Caco-2 (cell line): Measurements from ENCODE around the gene KCNC1. TPM values are rescaled to one million over a fixed set of nuclear protein-coding genes. Genes with fewer than 3 reads are reported as not detected.

Experiments
- BruUV-seq: library from RNA; stranded (reverse); fragments of 400-500 nt; replicated peaks from 2 replicates; lab custom pipeline; 2021; lab: Mats Ljungman, UMichigan
- CTCF ChIA-PET: fragments of 300-600 bp; sonication (Branson Sonifier 250); formaldehyde crosslinking; loops from one replicate; lab custom pipeline; 2022; ENCODE audit warnings: antibody characterized with exemption; lab: Charles Lee
- POLR2A ChIA-PET: fragments of 300-600 bp; sonication (Branson Sonifier 250); formaldehyde crosslinking; loops from one replicate; lab custom pipeline; 2022; ENCODE audit warnings: antibody characterized with exemption; lab: Charles Lee
- DNase-seq, 2 experiments: peaks; one replicate each; pipeline versions ENCODE4 v3.0.0 to v3.0.0-alpha.2; 2020 to 2022
- H3K27me3 ChIP-seq: replicated peaks from 2 replicates; pipeline ENCODE4 v1.6.0; 2011; ENCODE audit warnings: low read length; ENCODE audit not compliant: control insufficient read depth, insufficient read depth
- H3K36me3 ChIP-seq: 2 replicates; pipeline ENCODE4 v1.5.1; 2011; ENCODE audit warnings: low read length; ENCODE audit not compliant: control insufficient read depth, insufficient read depth
- H3K4me1 ChIP-seq: fragments of 250-450 bp; sonication (Bioruptor Pico); 2 replicates; pipeline ENCODE4 v1.5.1; 2020; ENCODE audit warnings: mild to moderate bottlenecking
- H3K4me3 ChIP-seq: 2 replicates; pipeline ENCODE4 v1.5.1; 2011; ENCODE audit warnings: low read depth, mild to moderate bottlenecking, control low read depth, low read length
- H3K9me3 ChIP-seq: fragments of 250-450 bp; sonication (Bioruptor Pico); 2 replicates; pipeline ENCODE4 v1.5.1; 2020; ENCODE audit warnings: mild to moderate bottlenecking, moderate library complexity
- H3K27ac Mint-ChIP-seq: one replicate; pipeline ENCODE4 v1.8.0; 2022; ENCODE audit warnings: mixed read lengths; ENCODE audit not compliant: unreplicated experiment
- H3K27me3 Mint-ChIP-seq: one replicate; pipeline ENCODE4 v1.8.0; 2022; ENCODE audit warnings: mixed read lengths; ENCODE audit not compliant: insufficient read depth, unreplicated experiment
- H3K36me3 Mint-ChIP-seq: one replicate; pipeline ENCODE4 v1.8.0; 2022; ENCODE audit warnings: mild to moderate bottlenecking, mixed read lengths; ENCODE audit not compliant: insufficient read depth, unreplicated experiment
- H3K4me1 Mint-ChIP-seq: one replicate; pipeline ENCODE4 v1.8.0; 2022; ENCODE audit warnings: low read depth, mixed read lengths; ENCODE audit not compliant: unreplicated experiment
- H3K4me3 Mint-ChIP-seq: one replicate; pipeline ENCODE4 v1.8.0; 2022; ENCODE audit warnings: mild to moderate bottlenecking, moderate library complexity, mixed read lengths; ENCODE audit not compliant: unreplicated experiment
- H3K9me3 Mint-ChIP-seq: one replicate; pipeline ENCODE4 v1.8.0; 2022; ENCODE audit warnings: mixed read lengths; ENCODE audit not compliant: unreplicated experiment
- CTCF ChIP-seq, 2 experiments: fragments of 200-600 bp in 1 of 2; IDR thresholded peaks; 1 replicate in 1 of 2; 2 replicates in 1 of 2; pipeline versions ENCODE4 v1.5.1 to v1.8.0; 2011 to 2022; ENCODE audit warnings: antibody characterized with exemption in 1 of 2, control low read depth in 1 of 2, inconsistent platforms in 1 of 2, low read depth in 1 of 2, low read length in 1 of 2, mild to moderate bottlenecking in 1 of 2, moderate library complexity in 1 of 2; ENCODE audit not compliant: insufficient read depth in 1 of 2, severe bottlenecking in 1 of 2, unreplicated experiment in 1 of 2
- intact Hi-C: fragments of 100-400 bp; cut with micrococcal nuclease; formaldehyde crosslinking; loops from one replicate; pipeline ENCODE4 v1.10.0; 2022; ENCODE audit not compliant: unreplicated experiment
- total RNA-seq: library from RNA; stranded (reverse); gene quantifications from 2 replicates; pipeline ENCODE4 v1.2.3, GENCODE V29; 2022

KCNC1 gene
- total RNA-seq, 1 experiment from 2014 or later, result 0.07 TPM

- H3K27ac Mint-ChIP-seq, result no peak overlapping the region
- POLR2A ChIA-PET, result no interaction called here
Measured at GRCh38 chr11:17691550-17691949, 43.0 kb upstream of the KCNC1 start.

GRCh38 chr11:17691976-17692375, 42.6 kb upstream of the KCNC1 start:
- Mint-ChIP-seq H3K4me3 (no peak overlapping the region), H3K4me1 (no peaks in the 10 kb centered on the region), H3K9me3 (no peaks in the 10 kb centered on the region), H3K27me3 (peaks cover 19% of the 10 kb centered on the region), H3K36me3 (no peaks in the 10 kb centered on the region), H3K27ac (no peak overlapping the region)
- POLR2A ChIA-PET, result no interaction called here
- CTCF ChIA-PET, result no interaction called here
- Histone ChIP-seq H3K4me3 (no peak overlapping the region), H3K9me3 (no peaks in the 10 kb centered on the region), H3K27me3 (peaks cover 1% of the 10 kb centered on the region; the same call in 1 of the 2 replicates), H3K4me1 (no peaks in the 10 kb centered on the region), H3K36me3 (no peaks in the 10 kb centered on the region)
- intact Hi-C loops, result no loop called here
- no peak for DNase-seq
- BruUV-seq, result no TSS peak
- TF ChIP-seq CTCF (IDR thresholded peaks at IDR 0.05; ENCODE audit: insufficient read depth in 1 of 2, low read depth in 1 of 2, low read length in 1 of 2, severe bottlenecking in 1 of 2, unreplicated experiment in 1 of 2), result no peak

More at GRCh38 chr11:17691550-17691949, 43.0 kb upstream of the KCNC1 start:
- Histone ChIP-seq H3K36me3 (no peaks in the 10 kb centered on the region), H3K4me3 (no peak overlapping the region), H3K4me1 (no peaks in the 10 kb centered on the region), H3K27me3 (peaks cover 1% of the 10 kb centered on the region; the same call in 1 of the 2 replicates), H3K9me3 (no peaks in the 10 kb centered on the region)
- Mint-ChIP-seq H3K27me3 (peaks cover 22% of the 10 kb centered on the region), H3K4me1 (no peaks in the 10 kb centered on the region), H3K4me3 (no peak overlapping the region), H3K9me3 (no peaks in the 10 kb centered on the region), H3K36me3 (no peaks in the 10 kb centered on the region)
- intact Hi-C loops, result no loop called here
- no TSS peak for BruUV-seq
- CTCF ChIA-PET, result no interaction called here
- DNase-seq, result no peak
- TF ChIP-seq CTCF (IDR thresholded peaks at IDR 0.05; ENCODE audit: insufficient read depth in 1 of 2, low read depth in 1 of 2, low read length in 1 of 2, severe bottlenecking in 1 of 2, unreplicated experiment in 1 of 2), result no peak

GRCh38 chr11:17692931-17693330, 41.6 kb upstream of the KCNC1 start:
- POLR2A ChIA-PET, result no interaction called here
- CTCF ChIA-PET, result no interaction called here
- TF ChIP-seq CTCF (IDR thresholded peaks at IDR 0.05; ENCODE audit: insufficient read depth in 1 of 2, low read depth in 1 of 2, low read length in 1 of 2, severe bottlenecking in 1 of 2, unreplicated experiment in 1 of 2), result no peak

More at GRCh38 chr11:17692931-17693330, 41.6 kb upstream of the KCNC1 start:
- H3K9me3 Mint-ChIP-seq, result no peaks in the 10 kb centered on the region
- H3K4me3 ChIP-seq, result no peak overlapping the region
- no peak for DNase-seq
- peaks cover 1% of the 10 kb centered on the region; the same call in 1 of the 2 replicates for H3K27me3 ChIP-seq
- no peaks in the 10 kb centered on the region for H3K9me3 ChIP-seq
- no peak overlapping the region for H3K4me3 Mint-ChIP-seq
- H3K27ac Mint-ChIP-seq, result no peak overlapping the region
- no peaks in the 10 kb centered on the region for H3K4me1 ChIP-seq
- intact Hi-C loops, result no loop called here
- peaks cover 19% of the 10 kb centered on the region for H3K27me3 Mint-ChIP-seq
- H3K36me3 Mint-ChIP-seq, result no peaks in the 10 kb centered on the region
- no peaks in the 10 kb centered on the region for H3K36me3 ChIP-seq
- BruUV-seq, result no TSS peak
- H3K4me1 Mint-ChIP-seq, result no peaks in the 10 kb centered on the region
